HG03135 (cell line): Measurements from ENCODE around the gene LDLRAD2.
"Not testable (repeated sequence)": the region's sequence is repeated elsewhere in the genome, so short reads cannot be mapped to it uniquely, and the experiment has no call there.

Experiments
- ATAC-seq: cut with Tn5 transposase; IDR thresholded peaks from one replicate; pipeline ENCODE4 v1.9.1; 2021; ENCODE audit warnings: mild to moderate bottlenecking, moderate library complexity; ENCODE audit not compliant: unreplicated experiment

LDLRAD2 gene, protein sequence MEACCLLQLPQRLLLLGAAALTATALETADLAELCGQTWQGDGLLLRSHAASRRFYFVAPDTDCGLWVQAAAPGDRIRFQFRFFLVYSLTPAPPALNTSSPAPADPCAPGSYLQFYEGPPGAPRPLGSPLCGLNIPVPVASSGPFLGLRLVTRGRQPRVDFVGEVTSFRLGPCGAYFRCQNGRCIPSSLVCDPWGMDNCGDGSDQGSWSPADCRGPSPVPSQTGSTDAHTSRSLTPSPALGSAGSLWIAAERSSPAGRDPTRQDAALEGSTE

DNA sequence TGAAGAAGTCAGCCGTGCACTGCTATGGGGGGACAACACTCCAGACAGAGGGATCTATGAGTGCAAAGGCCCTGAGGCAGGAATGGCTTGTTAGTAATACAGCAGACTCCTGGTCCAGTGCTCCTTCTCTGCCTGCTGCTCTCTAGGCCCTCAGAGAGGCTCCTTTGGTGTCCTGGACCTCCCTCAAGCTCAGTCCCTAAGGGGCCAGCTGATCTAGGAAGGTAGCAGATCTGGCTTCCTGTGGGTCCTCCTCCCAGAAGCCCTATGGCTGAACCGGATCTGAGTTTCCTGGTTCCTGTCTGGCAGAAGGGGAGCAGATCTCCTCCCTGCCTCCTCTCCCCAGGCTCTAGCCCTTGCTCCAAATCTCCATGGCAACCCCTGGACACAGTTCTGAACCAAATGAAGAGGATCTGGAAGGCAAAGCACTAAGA, at the start of gene LDLRAD2:
Gene LDLRAD2, plus strand, starts transcription at position 391 of the 431 bp plus-strand sequence. CDS start 187 bp downstream, outside the sequence.
- ATAC-seq: no peak

DNA sequence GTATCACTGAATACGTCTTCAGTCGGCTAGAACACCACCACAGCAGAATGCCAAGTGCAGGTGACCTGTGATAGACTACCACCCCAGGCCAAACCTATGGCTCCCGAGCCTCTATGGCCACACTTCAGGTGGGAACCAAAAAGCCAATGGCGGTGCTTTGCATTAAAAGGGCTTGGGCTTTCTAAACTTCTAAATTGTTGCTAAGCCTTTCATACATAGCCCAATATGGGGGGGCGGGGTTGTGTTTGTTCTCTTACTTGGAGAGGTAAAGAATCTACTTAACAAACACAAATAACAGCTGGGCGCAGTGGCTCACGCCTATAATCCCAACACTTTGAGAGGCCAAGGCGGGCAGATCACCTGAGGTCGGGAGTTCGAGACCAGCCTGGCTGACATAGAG, 48.8 kb upstream of the LDLRAD2 start:
- no peak for ATAC-seq

DNA sequence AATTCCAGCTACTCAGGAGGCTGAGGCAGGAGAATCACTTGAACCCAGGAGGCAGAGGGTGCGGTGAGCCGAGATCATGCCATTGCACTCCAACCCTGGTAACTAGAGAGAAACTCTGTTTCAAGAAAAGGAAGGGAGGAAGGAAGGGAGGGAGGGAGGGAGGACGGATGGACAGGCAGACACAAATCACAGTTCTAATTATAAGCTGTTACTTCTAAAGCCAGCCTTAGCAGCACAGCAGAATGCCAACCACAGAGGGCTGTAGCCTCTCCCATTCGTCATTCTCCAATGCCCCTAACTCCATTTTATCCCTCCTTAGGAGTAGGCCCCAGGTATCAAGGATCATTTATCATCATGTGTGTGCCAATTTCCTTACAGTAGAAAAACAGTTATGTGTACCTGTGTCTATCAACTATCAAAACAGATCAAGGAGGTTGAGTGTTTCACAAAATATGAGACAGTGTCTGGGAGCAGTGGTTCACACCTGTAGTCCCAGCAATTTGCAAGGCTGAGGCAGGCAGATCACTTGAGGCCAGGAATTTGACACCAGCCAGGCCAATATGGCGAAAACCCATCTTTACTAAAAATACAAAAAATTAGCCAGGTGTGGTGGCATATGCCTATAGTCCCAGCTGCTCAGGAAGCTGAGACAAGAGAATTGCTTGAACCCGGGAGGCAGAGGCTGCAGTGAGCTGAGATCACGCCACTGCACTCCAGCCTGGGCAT, 48.2 kb upstream of the LDLRAD2 start:
- no peak for ATAC-seq

DNA sequence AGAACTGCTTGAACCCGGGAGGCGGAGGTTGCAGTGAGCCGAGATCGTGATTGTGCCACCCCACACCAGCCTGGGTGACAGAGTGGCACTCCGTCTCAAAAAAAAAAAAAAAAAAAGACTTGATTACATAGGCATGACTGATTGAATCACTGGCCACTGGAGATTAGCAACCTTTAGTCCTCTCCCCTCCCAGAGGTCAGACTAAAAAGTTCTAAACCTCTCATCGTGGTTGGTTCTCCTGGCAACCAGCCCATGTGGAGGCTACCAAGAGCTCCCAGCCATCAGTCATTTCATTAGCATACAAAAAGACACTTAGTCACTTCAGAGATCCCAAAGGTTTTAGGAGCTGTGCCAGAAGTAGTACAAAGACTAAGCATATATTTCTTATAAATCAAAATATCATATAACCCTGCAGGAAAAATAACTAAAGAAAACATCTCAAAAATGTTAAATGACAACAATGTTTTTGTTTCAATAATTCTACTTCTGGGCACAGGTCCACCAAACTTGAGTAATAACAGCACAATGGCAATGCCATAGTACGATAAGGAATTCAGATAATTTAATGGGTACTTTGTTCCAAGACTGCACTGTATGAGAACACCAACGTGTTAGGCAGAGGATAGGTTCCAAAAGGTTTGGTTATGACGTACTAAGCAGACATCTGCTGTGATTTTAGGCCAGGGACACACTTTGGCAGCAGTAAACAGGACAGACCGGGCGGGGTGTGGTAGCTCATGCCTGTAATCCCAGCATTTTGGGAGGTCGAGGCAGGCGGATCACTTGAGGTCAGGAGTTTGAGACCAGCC, 47.2 kb upstream of the LDLRAD2 start:
- ATAC-seq: no peak

DNA sequence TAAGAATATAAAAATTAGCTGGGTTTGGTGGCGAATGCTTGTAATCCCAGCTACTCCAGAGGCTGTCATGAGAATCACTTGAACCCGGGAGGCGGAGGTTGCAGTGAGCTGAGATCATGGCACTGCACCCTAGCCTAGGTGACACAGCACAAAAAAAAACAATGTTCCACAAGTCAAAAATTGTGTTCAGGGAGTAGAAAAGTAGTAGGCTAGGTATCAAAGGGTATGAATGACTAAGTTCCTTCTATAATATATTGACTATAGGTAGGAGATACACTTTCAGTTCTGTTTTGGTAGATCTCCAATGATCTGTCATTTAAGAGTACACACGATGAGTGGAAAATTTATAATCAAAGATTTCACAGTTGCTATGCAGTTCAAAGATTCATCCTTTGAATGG, 45.9 kb upstream of the LDLRAD2 start:
- no peak for ATAC-seq

DNA sequence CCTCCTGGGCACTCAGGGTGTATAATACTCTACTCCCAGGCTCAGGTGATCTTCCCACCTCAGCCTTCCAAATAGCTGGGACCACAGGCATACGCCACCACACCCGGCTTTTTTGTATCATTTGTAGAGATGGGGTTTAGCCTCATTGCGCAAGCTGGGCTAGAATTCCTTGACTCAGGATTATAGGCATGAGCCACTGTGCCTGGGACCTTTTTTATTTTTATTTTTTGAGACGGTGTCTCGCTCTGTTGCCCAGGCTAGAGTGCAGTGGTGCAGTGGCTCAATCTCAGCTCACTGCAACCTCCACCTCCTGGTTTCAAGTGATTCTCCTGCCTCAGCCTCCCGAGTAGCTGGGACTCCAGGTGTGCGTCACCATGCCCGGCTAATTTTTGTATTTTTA, 45.0 kb upstream of the LDLRAD2 start:
- ATAC-seq: not testable (repeated sequence)

DNA sequence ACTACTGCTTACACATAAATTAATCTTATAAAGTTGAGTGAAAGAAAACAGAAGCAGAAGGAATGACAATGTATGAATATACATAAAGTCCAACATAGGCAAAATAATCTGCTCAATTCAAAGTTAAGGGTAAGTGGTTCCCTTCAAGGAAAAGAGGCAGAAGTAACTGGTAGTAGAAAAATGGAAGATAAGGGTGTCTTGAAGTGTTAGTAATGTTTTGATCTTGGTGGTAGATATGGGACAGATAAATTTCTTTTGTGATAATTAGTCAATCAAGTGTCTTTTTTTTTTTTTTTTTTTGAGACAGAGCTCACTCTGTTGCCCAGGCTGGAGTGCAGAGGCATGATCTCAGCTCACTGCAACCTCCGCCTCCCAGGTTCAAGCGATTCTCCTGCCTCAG, 41.9 kb upstream of the LDLRAD2 start:
- ATAC-seq: no peak

DNA sequence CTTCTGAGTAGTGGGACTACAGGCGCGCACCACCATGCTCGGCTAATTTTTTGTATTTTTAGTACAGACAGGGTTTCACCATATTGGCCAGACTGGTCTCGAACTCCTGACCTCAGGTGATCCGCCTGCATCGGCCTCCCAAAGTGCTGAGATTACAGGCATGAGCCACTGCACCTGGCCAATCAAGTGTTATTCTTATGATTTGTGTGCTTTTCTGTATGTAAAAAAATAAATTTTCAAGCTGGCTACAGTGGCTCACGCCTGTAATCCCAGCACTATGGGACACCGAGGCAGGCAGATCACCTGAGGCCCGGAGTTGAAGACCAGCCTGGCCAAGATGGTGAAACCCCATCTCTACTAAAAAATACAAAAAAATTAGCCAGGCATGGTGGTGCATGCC, 41.5 kb upstream of the LDLRAD2 start:
- ATAC-seq: not testable (repeated sequence)

DNA sequence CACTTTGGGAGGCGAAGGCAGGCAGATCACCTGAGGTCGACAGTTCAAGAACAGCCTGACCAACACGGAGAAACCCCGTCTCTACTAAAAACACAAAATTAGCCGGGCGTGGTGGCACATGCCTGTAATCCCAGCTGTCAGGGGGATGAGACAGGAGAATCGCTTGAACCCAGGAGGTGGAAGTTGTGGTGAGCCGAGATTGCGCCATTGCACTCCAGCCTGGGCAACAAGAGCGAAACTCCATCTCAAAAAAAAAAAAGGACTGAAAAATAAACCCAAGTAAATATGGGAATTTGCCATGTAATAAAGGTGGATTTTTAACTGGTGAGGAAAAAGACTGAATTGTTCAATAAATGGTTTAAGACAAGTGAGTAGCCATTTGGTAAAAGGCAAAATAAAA, 40.4 kb upstream of the LDLRAD2 start:
- ATAC-seq: not testable (repeated sequence)

DNA sequence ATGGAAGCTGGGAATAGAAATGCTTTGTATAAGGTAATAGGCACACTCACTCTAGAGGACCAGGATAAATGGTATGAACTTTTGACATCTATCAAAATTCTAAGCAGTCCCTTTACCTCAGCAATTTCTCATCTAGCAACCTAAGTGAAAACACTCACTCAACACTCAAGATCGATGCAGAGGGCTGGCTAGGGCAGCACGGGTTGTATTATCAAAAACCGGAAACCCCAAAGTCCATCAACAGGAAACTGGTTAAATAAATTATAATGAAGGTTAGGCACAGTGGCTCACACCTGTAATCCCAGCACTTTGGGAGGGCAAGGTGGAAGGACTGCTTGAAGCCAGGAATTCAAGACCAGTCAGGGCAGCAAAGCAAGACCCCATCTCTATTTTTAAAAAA, 38.5 kb upstream of the LDLRAD2 start:
- ATAC-seq: peak; percentile 57

DNA sequence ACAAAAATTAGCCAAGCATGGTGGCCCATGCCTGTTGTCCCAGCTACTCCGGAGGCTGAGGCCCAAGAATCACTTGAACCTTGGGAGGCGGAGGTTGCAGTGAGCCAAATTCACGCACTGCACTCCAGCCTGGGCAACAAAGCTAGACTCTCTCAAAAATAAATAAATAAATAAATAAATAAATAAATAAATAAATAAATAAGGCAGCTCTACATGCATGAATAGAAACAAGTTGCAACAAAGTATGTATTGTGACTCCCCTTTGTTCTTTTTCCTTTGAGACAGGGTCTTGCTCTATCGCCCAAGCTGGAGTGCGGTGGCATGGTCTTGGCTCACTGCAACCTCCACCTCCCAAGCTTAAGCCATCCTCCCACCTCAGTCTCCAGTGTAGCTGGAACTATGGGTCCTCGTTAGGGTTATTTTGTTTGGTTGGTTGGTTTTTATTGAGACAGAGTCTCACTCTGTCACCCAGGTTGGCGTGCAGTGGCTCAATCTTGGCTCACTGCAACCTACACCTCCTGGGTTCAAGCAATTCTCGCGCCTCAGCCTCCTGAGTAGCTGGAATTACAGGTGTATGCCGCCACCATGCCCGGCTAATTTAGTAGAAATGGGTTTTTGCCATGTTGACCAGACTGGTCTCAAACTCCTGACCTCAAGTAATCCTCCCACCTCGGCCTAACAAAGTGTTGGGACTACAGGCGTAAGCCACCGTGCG, 37.1 kb upstream of the LDLRAD2 start:
- no peak for ATAC-seq

DNA sequence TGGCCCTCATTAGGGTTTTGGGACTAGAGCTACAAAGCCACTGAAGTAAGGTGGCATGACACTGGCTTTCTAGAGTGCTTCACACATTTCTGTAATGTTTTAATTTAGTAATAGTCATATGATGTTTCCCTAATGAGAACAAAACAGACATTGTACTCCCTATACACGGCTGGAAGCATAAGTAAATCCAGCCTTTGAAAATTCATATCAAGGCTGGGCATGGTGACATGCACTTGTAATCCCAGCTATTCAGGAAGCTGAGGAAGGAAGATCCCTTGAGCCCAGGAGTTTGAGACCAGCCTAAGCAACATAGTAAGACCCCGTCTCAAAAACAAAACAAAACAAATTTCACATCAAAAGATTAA, 36.5 kb upstream of the LDLRAD2 start:
- ATAC-seq: no peak

DNA sequence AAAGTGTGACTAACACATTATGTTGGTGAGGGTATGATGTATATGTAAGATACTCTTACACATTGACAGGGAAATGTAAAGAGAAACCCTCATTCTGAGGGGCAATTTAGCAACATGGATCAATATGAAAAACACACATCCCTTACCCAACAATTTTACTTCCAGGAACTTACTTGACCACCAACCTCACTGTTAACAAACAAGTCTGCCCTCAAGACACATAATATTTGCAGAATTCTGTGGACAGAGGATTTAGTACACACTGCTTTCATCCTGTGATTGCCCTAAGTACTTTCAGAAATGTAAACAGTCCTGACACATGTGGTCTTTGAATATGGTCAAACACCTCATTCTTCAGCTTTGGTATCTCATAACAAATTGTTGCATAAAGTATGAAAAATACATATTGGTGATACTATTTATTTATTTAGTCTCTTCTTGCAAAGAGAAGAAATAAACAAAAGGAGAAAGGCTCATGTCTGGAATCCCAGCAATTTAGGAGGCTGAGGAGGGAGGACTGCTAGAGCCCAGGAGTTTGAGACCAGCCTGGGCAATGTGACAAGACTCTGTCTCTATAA, 36.0 kb upstream of the LDLRAD2 start:
- ATAC-seq: no peak

DNA sequence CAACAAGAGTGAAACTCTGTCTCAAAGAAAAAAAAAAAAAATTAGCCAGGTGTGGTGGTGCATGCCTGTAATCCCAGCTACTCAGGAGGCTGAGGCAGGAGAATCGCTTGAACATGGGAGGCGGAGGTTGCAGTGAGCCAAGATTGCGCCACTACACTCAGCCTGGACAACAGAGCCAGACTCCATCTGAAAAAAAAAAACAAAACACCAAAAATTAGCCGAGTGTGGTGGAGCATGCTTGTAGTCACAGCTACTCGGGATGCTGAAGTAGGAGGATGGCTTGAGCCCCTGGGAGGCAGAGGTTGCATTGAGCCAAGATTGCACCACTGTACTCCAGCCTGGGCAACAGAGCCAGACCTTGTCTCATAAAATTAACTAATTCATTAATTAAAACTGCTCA, 35.1 kb upstream of the LDLRAD2 start:
- not testable (repeated sequence) for ATAC-seq

DNA sequence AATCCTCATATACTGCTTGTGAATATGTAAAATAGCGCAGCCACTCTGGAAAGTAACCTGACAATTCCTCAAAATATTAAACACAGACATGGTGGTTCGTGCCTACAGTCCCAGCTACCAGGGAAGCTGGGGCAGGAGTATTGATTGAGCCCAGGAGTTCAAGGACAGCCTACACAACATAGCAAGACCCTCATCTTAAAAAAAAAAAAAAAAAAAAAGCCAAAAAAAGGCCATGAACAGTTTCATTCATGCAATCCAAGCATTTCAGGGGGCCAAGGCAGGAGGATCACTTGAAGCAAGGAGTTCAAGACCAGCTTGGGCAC, 33.7 kb upstream of the LDLRAD2 start:
- no peak for ATAC-seq

DNA sequence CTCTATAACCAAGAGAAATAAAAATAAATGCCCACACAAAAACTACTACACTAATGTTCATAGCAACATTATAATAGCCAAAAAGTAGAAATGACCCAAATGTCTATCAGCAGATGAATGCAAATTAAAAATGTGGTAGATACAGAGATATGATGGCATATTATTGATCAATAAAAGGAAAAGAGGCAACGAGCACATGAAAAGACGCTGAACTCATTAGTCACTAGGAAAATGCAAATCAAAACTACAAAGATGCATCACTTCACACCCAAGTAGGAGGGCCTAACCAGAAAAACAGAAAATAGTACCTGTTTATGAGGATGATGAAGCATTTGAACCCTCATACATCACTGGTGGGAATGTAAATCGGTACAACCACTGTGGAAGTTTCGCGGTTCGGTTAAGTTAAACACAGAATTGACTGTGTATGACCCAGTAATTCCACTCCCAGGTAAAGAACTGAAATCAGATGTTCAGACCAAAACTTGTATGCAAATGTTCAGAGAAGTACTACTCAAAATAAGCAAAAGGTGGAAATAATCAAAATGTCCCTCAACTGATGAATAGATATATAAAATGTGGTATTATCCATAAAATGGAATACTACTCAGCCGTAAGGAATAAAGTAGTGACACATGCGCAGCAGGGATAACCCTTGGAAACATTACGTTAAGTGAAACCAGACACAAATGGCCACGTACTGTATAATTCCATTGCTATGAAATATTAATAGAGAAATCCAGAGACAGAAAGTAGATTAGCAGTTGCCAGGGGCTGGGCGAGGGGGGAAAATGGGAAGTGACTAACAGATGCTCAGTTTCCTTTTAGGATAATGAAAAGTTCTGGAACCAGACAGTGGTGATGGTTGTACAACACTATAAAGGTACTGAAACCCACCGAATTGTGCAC, 32.2 kb upstream of the LDLRAD2 start:
- ATAC-seq: no peak

DNA sequence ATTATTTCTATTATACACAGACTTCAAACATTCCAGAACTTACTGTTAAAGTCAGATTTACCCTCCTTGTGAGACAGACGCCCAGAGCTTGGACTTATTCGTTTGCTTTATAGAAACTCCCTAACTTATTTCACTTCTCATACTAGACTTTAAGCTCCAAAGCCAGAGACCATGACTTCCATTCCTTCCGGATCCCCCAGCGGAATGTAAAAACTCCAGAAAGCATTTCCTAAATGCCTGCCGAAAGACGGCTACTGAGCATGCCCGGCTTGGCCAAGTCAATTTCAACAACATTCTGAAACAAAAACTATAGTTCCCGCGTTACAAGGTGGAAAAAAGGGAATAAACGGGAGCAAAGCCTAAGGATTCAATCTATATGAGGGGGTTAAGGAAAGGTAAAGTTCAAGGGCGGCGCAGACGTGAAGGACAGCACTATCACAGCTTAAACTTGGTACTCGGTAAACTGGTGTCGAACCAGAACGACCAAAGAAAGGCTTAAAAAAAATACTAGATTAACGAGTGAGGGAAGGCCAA, 30.2 kb upstream of the LDLRAD2 start:
- no peak for ATAC-seq

DNA sequence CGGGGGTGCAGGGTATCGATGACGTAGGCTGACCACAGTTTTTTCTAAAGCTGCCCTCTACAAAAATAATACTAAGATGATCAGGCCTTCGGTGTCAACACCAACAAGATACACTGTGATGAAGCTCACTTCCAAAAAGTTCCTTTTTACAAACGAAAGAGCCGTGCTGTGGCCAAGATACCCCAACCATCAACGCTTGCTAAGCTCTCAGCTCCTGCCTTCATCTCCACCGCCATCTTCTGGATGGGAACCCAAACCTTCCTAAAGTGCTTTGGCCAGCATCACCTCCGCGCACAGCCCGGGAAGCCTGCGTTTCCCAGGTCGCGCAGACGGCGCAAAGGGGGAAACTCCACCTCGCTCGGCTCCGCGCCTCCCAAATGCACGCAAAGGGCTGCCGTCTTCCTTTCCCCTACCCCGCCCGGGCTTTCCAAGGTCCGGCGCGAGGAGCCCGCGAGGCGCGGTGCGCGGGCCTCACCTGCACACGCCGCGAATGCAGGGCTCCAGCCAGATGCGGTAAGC, 29.7 kb upstream of the LDLRAD2 start:
- peak; percentile 22 for ATAC-seq
